HG03442 (cell line): ENCODE results near the gene VSTM1.
"Not testable (repeated sequence)": the region's sequence is repeated elsewhere in the genome, so short reads cannot be mapped to it uniquely, and the experiment has no call there.

Experiments
- ATAC-seq: cut with Tn5 transposase; IDR thresholded peaks from one replicate; pipeline ENCODE4 v1.9.1; 2021; ENCODE audit warnings: mild to moderate bottlenecking, moderate library complexity; ENCODE audit not compliant: unreplicated experiment

Gene VSTM1

GRCh38 chr19:54063350-54064116 is at the start of gene VSTM1:
VSTM1 (minus strand) TSS chr19:54063897; CDS start chr19:54063777, 120 bp downstream.
- ATAC-seq, result no peak

GRCh38 chr19:54109651-54110050 is 46.0 kb upstream of the VSTM1 start:
- ATAC-seq, result no peak

GRCh38 chr19:54108496-54108895 is 44.8 kb upstream of the VSTM1 start:
- ATAC-seq, result no peak

GRCh38 chr19:54107876-54108490 is 44.3 kb upstream of the VSTM1 start:
- no peak for ATAC-seq

- no peak for ATAC-seq
Measured at GRCh38 chr19:54106716-54107115, 43.0 kb upstream of the VSTM1 start.

- no peak for ATAC-seq
Measured at GRCh38 chr19:54105796-54106195, 42.1 kb upstream of the VSTM1 start.

- ATAC-seq, result no peak
Measured at GRCh38 chr19:54104998-54105715, 41.5 kb upstream of the VSTM1 start.

GRCh38 chr19:54102421-54103169 is 38.9 kb upstream of the VSTM1 start, which contains the start of gene NDUFA3:
NDUFA3 (plus strand) TSS chr19:54102855; CDS start chr19:54102879, 24 bp downstream.
- ATAC-seq, result peak; percentile 95

GRCh38 chr19:54100561-54100960 is 36.9 kb upstream of the VSTM1 start, which contains the start of gene OSCAR:
OSCAR (minus strand) TSS chr19:54100803; CDS start chr19:54100792, 11 bp downstream.
- ATAC-seq, result no peak

- ATAC-seq, result not testable (repeated sequence)
Measured at GRCh38 chr19:54099903-54100255, 36.2 kb upstream of the VSTM1 start.

- ATAC-seq, result no peak
Measured at GRCh38 chr19:54099190-54099902, 35.6 kb upstream of the VSTM1 start.

- ATAC-seq, result no peak
Measured at GRCh38 chr19:54096617-54097106, 33.0 kb upstream of the VSTM1 start.

GRCh38 chr19:54095859-54096616 is 32.3 kb upstream of the VSTM1 start:
- ATAC-seq, result not testable (repeated sequence)

GRCh38 chr19:54095136-54095858 is 31.6 kb upstream of the VSTM1 start:
- no peak for ATAC-seq

- no peak for ATAC-seq
Measured at GRCh38 chr19:54094426-54095000, 30.8 kb upstream of the VSTM1 start.

- no peak for ATAC-seq
Measured at GRCh38 chr19:54084410-54084809, 20.7 kb upstream of the VSTM1 start.

- no peak for ATAC-seq
Measured at GRCh38 chr19:54081032-54081431, 17.3 kb upstream of the VSTM1 start, which contains the start of gene TARM1. TARM1 (minus strand) TSS chr19:54081365; CDS start chr19:54081340, 25 bp downstream.

GRCh38 chr19:54077334-54077733 is 13.6 kb upstream of the VSTM1 start:
- ATAC-seq, result no peak
